ENCODE data around the gene FNDC3B.

GRCh38 chr3:172380632-172381031 is 341.3 kb downstream of the FNDC3B start:
- TF ChIP-seq EZH2 (IDR thresholded peaks at IDR 0.05; ENCODE audit: borderline replicate concordance, low read length) (no peak), CTCF (IDR thresholded peaks at IDR 0.05; ENCODE audit: low read length) (no peak)

Data from OCI-LY1 (cell line).